Measurements from ENCODE around the gene PTPRN2. TPM values are rescaled to one million over a fixed set of nuclear protein-coding genes. Genes with fewer than 3 reads are reported as not detected.

Gene PTPRN2
- total RNA-seq, 1 experiment from 2014 or later: 1.1 TPM

Small RNA genes lying within 50 kb of the gene (microRNA-seq; reads per million reads assigned to microRNA genes)
- gene MIR153-2 (ENCODE audit: unreplicated experiment): not detected
- gene MIR5707 (ENCODE audit: unreplicated experiment): not detected
- gene MIR595 (ENCODE audit: unreplicated experiment): not detected

Other genes with a start within 250 kb of the PTPRN2 start
- 81.4 TPM for gene NCAPG2, start 117.0 kb upstream of the PTPRN2 start, total RNA-seq (2021; ENCODE audit: unreplicated experiment)
- gene ESYT2, start 241.7 kb upstream of the PTPRN2 start, total RNA-seq (2021; ENCODE audit: unreplicated experiment): 92.7 TPM